ENCODE measurements around the gene PTPRO.

PTPRO gene

GRCh38 chr12:15528666-15529065, 206.4 kb downstream of the PTPRO start:
- DNase-seq, result no peak

DNA sequence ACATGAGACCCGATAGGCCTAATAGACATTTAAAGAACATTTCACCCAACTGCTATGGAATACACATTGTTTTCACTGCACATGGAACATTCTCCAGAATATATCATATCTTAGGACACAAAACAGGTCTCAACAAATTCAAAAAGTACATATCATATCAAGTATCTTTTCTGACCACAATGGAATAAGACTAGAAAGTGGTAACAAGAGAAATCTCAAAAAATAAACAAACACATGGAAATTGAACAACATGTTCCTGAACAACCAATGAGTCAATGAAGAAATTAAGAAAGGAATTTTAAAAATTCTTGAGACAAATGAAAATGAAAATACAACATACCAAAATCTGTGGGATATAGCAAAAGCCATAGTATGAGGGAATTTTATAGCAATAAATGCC, 208.1 kb downstream of the PTPRO start:
- no peak for DNase-seq

DNA sequence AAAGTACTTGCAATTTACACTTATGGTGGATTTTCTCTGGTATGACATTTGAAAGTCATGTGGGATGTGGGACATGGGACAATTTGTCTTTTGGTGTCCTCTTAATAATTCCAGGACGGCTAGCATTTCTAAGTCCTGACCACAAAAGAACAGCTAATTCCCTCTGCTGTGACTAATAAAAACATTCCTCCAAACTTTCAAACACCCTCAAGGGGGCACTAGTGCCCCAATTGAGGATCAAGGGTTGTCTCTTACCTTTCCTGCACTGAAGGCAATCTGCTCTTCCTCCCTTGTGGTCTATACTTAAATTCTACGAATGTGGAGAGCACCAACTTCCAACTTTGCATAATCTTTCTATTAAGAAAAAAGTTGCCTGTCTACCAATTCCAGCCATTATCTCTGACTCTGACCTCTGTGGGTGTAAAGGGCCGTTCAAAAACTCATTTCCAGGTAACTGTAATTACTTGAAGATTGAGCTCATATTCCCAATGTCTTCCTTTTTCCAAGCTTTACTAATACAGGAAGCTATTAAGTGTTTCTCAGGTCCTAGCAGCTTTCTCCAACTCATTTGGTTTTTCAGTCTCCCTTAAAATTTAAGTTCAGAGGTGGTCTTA, 210.2 kb downstream of the PTPRO start:
- DNase-seq, result no peak

DNA sequence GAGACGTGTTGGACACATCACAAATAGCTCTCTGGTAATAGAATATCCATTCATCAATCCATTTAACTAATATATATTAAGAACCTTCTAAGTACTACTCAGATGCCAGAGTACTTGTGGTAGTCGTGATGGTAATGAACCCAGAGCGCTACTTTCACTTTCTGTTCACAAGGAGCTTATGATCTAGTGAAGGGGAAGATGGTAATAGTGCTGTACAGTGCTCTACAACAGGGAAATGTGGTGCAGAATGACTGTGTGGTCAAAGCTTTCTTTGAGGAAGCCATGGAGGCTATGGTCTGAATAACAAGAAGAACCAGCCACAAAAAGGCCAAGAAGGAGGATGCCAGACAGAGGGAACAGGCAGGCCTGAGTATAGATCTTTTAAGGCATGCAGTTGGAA, 212.0 kb downstream of the PTPRO start:
- no peak for DNase-seq

GRCh38 chr12:15534874-15535273, 212.6 kb downstream of the PTPRO start:
- no peak for DNase-seq

DNA sequence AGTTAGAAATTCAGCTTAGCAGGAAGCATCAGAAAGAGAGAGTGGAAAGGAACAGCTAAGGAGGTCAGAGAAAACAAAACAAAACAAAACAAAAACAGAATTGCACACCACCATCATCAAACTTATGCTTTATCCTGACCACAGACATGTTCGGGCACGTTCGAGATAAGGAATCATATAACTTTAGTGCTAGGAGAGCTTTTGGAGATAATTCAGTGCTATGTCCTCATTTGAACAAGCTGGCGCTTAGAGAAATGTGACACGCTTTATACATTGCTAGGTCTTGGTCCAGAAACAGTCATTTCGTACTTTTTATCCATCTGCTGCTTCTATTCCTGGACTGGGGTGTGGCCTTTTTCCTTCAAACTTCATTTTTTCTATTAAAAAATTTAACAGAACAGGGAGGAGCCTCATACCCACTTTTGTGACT, 213.1 kb downstream of the PTPRO start:
- DNase-seq, result no peak

GRCh38 chr12:15536446-15536845, 214.1 kb downstream of the PTPRO start:
- no peak for DNase-seq

DNA sequence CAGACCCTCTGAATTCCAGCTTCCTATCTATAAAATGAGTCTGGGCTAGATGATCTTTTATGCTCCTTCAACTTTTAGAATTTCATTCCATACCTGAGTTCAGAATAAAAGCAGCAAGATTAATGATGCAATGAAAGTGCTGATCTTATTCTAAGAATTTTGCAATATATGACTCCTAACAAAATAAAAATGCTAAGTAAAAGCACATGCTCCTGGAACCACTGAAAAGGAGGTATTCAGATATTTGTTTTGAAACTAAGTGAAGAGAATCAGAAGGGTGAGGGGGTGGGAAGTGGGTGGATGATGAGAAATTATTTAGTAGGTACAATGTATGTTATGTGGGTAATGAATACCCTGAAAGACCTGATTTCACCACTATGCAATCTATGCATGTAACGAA, 216.6 kb downstream of the PTPRO start:
- DNase-seq, result no peak

GRCh38 chr12:15540005-15540404, 217.7 kb downstream of the PTPRO start:
- DNase-seq, result no peak

DNA sequence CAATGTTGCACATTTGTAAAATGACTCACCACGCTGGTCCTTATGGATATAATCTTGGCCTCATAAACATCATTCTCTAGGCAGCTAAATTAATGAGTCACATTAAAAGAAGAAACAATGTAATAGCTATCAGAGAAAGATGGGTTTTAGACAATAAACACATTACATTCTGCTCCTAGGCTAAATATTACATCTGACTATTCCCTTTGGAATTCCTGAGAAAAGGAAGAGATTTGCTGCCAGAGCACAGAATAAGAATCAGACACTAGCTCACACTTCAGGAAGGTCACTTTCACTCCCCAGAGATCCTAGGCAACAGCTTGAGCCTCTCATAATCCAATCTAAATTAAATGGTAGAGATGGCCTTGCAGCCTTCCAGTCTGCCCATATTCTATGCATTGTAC, 218.2 kb downstream of the PTPRO start:
- DNase-seq, result no peak

GRCh38 chr12:15541996-15542631, 219.8 kb downstream of the PTPRO start:
- DNase-seq, result no peak

DNA sequence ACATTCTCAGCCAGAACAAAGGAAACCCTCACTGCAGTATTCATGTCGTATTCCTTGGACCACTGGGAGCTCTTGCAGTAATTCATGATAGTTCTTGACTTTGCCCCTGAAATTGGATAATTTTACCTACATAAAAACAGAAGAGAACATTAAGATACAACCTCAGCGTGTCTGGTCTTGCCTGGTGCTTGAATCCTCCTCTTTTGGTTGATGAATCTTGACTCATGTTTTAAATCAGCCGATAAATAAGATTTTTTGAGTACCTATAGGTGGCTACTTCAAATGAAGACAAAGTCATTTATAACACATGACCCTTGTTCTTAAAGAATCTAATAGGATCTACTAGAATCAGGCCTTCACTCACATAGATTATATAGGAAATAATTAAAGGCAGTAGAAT, 221.0 kb downstream of the PTPRO start:
- DNase-seq, result no peak

GRCh38 chr12:15544589-15544988, 222.3 kb downstream of the PTPRO start:
- no peak for DNase-seq

DNA sequence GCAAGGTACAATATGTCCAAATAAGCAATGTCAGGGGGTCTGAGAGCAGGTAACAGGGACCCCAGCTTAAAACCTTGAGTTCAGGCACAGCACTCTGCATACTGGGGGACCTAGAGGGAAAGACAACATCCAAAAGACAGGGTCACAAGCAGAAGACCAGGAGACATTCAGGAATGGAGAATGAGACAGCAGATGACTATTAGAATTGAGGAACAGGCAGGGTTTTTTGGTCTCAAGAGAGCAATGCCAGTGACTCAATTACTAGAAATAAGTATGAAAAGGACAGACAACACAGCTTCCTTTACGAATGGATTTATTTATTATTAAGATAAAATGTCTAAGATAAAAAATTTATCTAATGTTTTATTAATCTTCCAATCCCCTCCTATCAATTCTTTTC, 223.0 kb downstream of the PTPRO start:
- no peak for DNase-seq

- DNase-seq, result no peak
Measured at GRCh38 chr12:15546102-15546701, 223.9 kb downstream of the PTPRO start.

GRCh38 chr12:15547063-15547462, 224.8 kb downstream of the PTPRO start:
- no peak for DNase-seq

DNA sequence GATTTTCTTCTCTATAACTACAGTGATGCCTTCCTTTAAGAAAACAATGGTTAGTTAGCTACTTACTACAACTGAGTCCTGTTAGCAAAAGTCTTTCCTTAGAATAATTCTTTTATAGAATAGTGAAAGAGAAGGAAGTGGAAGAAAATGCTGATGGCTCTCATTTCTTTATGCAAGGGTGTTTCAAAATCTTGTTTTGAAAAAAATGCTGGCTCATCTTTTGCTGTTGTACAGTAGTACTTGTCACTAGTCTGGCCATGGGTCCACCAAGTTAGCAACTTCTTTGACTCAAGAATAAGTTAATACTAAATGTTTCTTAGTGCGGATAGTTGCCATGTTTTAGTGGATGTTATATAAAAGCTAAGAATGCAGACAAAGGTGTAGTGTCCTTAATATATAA, 225.4 kb downstream of the PTPRO start:
- DNase-seq, result no peak

DNA sequence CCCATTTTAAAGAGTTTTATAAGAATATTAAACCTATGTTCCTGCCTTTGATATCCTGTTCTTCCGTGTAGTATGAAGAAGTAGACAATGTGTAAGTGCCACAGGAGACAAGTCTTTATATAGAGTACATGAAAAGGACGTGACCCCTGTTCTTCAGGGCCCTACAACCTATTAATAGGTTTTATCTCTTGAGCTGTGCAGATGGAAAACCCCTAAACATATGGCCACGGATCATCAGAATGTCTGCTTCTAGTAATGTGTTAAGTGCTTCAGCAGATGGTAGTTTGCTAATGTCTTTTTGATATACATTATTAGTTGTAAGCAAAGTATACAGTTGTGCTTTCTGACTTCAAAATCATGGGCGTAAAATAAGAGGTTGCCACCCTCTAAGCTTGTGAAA, 228.5 kb downstream of the PTPRO start:
- no peak for DNase-seq

DNA sequence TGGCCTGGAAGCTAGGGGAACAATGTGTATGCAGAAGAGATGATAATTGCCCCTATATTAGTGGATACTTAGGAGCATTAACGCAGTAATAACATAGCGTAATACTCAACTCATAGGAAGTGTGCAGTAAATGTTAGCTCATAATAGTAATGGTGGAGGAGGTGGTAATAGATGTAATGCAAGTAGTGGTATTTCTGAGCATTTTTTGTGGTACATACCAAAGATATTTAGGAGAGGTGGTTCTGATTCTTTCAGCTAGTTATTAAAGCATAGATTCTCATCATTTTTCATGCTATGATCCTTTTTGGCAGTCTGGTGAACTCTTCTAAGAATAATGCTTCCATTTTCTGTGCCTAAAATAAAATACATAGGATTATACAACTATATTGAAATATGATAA, 233.1 kb downstream of the PTPRO start:
- no peak for DNase-seq

DNA sequence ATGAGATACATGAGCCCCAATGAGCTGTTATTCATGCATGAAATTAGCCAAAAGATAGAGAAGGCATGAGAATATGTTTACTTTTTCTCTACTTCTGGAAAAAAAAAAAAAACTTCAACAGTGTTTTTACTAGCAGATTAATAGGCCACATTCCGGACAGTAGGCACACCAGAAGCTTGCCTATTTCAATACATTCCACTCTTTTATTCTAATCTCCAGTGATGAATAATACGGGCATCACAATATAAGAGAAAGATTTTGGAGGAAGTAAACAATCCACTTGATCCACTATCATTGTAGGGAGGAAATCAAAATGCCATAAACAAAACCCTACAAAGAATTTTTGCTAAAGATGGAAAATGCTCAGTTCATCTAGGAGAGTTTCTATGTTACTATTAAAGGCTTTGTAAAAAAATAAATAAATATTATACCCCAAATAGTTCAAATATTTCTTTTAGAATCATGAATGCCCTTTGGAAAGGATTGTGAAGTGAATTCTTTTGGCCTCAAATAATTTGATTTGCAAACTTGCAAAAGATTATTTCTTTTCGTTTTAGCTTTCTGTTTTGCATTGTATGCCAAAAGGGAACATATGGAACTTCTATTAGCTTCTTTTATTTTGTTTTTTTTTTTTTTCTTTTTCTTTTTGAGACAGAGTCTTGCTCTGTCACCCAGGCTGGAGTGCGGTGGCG, 234.2 kb downstream of the PTPRO start:
- DNase-seq, result no peak

DNA sequence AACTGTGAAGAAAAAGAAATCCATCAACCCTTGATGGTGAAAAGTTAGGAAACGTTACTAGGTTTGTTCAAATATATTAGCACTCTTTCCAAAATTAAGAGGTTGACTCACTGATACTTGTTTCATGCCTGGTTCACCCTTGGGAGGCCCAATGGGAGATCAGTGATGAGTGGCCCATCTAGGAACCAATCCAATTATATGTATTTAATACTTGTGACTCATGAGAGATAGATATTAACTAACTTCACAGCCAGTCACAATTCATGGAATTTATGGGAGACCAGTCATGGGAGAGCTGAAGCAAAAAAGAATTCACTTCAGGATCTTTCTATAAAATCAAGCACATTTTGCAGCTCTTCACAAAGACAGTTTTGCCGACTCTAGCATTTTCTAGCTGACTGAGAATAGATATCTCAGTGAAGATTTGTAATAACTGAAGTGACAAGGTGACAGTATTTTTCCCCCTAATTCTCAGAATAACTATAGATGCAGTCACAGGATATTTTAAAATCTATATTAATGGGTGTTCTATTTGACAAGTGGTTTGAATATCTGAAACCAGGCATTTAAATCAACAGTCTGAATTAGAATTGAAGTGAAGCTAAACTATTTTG, 236.7 kb downstream of the PTPRO start:
- no peak for DNase-seq

DNA sequence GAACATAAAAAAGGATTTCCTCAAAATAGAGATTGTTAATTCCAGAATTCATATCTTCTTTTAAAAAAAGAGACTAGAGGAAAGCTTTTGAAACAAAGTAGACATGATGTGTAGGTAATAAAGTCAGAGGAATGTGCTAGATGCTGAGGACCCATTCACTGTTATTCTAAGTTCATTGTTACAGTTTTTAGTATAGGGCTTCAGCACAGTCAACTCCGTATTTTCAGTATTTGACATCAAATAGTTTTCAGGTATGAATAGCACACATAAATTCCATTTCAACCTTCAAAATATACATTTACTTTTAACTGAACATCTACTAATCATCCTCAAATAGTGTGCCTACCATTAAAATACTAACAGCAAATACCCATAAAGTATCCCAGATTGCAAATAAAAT, 239.1 kb downstream of the PTPRO start:
- DNase-seq, result no peak

- DNase-seq, result no peak
Measured at GRCh38 chr12:15562263-15562662, 240.0 kb downstream of the PTPRO start.

GRCh38 chr12:15563663-15564062, 241.4 kb downstream of the PTPRO start:
- DNase-seq, result no peak

Data from NCI-H446 treated with DMSO at 0.1 percent for 48 hours (cell line).